Measurements from ENCODE around the gene GALK2. TPM values are rescaled to one million over a fixed set of nuclear protein-coding genes. Genes with fewer than 3 reads are reported as not detected.

The GALK2 gene
- total RNA-seq, 4 donors from 2014 or later, result 34.5 to 56.6 (median 47.4) TPM

DNA sequence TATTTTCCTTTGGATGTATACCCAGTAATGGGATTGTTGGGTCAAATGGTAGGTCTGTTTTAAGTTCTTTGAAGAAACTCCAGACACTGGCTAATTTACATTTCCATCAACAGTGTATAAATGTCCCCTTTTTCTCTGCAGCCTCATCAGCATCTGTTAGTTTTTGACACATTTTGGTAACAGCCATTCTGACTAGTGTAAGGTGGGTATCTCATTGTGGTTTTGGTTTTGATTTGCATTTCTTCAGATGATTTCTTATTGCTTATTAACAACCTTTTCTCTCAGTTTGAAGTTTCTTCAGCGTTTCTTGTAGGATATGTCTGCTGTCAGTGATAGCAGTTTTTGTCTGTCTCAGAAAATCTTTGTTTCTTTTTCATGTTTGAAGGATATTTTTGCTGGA, 15.4 kb downstream of the GALK2 start:
- Histone ChIP-seq H3K4me3 (no peak overlapping the region), H3K27ac (no peak overlapping the region), H3K36me3 (peaks cover 0 to 6% (median 0%) of the 10 kb centered on the region in 3 donors), H3K27me3 (no peaks in the 10 kb centered on the region), H3K4me1 (peaks cover 0 to 10% (median 2%) of the 10 kb centered on the region in 4 donors), H3K9me3 (peaks cover 0 to 2% (median 0%) of the 10 kb centered on the region in 4 donors)
- 94 to 100% methylated on average over 1 of the region's 1 CpG for WGBS, 2 donors
- no peak for DNase-seq (ENCODE audit: low spot score in 2 of 2)
- TF ChIP-seq EP300 (IDR thresholded peaks at IDR 0.05), result no peak
- TF ChIP-seq, protein P1, sequence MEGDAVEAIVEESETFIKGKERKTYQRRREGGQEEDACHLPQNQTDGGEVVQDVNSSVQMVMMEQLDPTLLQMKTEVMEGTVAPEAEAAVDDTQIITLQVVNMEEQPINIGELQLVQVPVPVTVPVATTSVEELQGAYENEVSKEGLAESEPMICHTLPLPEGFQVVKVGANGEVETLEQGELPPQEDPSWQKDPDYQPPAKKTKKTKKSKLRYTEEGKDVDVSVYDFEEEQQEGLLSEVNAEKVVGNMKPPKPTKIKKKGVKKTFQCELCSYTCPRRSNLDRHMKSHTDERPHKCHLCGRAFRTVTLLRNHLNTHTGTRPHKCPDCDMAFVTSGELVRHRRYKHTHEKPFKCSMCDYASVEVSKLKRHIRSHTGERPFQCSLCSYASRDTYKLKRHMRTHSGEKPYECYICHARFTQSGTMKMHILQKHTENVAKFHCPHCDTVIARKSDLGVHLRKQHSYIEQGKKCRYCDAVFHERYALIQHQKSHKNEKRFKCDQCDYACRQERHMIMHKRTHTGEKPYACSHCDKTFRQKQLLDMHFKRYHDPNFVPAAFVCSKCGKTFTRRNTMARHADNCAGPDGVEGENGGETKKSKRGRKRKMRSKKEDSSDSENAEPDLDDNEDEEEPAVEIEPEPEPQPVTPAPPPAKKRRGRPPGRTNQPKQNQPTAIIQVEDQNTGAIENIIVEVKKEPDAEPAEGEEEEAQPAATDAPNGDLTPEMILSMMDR (IDR thresholded peaks at IDR 0.05), result no peak
- no peak for TF ChIP-seq POLR2A (IDR thresholded peaks at IDR 0.05)

DNA sequence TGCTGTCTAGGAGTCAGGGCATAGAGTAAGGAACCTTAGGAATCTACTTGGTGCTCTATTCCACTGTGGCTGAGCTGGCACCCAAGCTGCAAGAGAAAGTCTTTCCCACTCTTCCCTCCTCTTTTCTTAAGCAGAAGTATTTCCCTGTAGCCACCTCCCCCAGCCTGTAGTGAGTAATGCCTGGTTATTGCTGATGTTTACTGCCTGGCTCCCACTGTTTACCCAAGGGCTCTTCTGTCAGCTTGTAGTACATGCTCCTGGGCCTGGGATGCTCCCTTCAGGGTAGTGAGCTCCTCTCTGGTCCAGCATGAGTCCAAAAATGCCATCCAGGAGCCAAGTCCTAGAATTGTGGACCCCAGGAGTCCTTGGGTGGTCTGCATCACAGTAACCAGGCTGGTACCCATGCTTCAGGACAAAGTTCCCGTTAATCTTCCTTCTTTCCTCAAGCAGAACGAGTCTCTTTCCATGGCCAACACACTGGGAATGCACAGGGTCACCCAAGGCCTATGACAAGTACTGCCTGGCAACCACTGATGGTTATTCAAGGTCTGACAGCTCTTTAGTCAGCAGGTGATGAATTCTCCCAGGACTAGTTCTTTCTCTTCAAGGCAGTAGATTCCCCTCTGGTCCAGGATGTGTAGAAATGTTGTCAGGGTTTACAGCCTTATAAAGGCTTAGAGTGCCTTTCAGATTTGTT, 17.6 kb downstream of the GALK2 start:
- TF ChIP-seq, protein P1 (IDR thresholded peaks at IDR 0.05), result no peak
- TF ChIP-seq POLR2A (IDR thresholded peaks at IDR 0.05) (no peak), EP300 (IDR thresholded peaks at IDR 0.05) (no peak)
- DNase-seq (ENCODE audit: low spot score in 2 of 2), result no peak
- Histone ChIP-seq H3K4me1 (peaks cover 0 to 4% (median 1%) of the 10 kb centered on the region in 4 donors), H3K27me3 (no peaks in the 10 kb centered on the region), H3K27ac (peak overlapping the region in 1 of 4 donors; percentile 32), H3K36me3 (peaks cover 0 to 6% (median 0%) of the 10 kb centered on the region in 3 donors), H3K9me3 (peaks cover 0 to 2% (median 0%) of the 10 kb centered on the region in 4 donors), H3K4me3 (no peak overlapping the region)
- 91 to 100% methylated on average over 2 of the region's 2 CpGs for WGBS, 2 donors

DNA sequence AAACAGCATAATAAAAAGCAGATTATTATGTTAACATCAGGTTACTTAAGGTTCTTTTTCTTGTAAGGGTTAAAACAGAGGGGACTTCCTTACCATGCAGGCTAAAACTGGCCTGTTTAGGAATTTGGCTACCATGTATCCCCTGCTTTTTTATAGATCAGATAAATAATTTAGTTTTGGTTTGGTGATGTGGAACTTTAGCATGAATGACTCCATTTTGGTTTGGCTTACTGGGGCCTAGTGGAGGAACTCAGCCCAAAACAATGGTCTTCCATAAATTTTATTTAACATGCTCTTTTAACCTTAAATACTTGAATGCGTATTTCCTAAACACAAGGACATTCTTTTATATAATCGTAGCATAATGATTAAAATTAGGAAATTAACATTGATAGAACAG, 18.9 kb downstream of the GALK2 start:
- Histone ChIP-seq H3K9me3 (peaks cover 0 to 2% (median 0%) of the 10 kb centered on the region in 4 donors), H3K27me3 (no peaks in the 10 kb centered on the region), H3K4me1 (peaks cover 0 to 4% (median 0%) of the 10 kb centered on the region in 4 donors), H3K36me3 (peaks cover 0 to 6% (median 0%) of the 10 kb centered on the region in 3 donors), H3K4me3 (no peak overlapping the region), H3K27ac (no peak overlapping the region)
- WGBS, 2 donors, result 80 to 81% methylated on average over 2 of the region's 2 CpGs
- TF ChIP-seq, protein P1 (IDR thresholded peaks at IDR 0.05), result no peak
- TF ChIP-seq EP300 (IDR thresholded peaks at IDR 0.05) (no peak), POLR2A (IDR thresholded peaks at IDR 0.05) (no peak)
- no peak for DNase-seq (ENCODE audit: low spot score in 2 of 2)

DNA sequence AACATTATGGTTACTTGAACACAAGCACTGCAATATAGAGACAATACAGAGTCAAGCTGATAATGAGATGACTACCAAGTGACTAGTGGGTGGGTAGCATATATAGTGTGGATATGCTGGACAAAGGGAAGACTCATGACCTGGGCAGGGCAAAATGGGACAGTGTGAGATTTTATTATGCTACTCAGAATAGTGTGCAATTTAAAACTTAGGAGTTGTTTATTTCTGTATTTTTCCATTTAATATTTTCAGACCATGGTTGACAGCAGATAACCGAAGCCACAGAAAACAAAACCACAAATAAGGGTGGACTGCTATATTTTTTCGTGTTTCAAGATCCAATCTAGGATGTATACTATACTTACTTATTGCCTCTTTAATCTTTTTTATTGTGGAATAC, 19.6 kb downstream of the GALK2 start:
- no peak overlapping the region for H3K27ac ChIP-seq
- H3K9me3 ChIP-seq, result peaks cover 0 to 2% (median 0%) of the 10 kb centered on the region in 4 donors
- no peaks in the 10 kb centered on the region for H3K27me3 ChIP-seq
- 89 to 93% methylated on average over 2 of the region's 2 CpGs for WGBS, 2 donors
- TF ChIP-seq, protein P1 (IDR thresholded peaks at IDR 0.05), result no peak
- TF ChIP-seq POLR2A (IDR thresholded peaks at IDR 0.05), result no peak
- TF ChIP-seq EP300 (IDR thresholded peaks at IDR 0.05), result no peak
- no peak for DNase-seq (ENCODE audit: low spot score in 2 of 2)
- H3K4me3 ChIP-seq, result no peak overlapping the region
- H3K4me1 ChIP-seq, result peaks cover 0 to 4% (median 0%) of the 10 kb centered on the region in 4 donors
- peaks cover 0 to 6% (median 0%) of the 10 kb centered on the region in 3 donors for H3K36me3 ChIP-seq

DNA sequence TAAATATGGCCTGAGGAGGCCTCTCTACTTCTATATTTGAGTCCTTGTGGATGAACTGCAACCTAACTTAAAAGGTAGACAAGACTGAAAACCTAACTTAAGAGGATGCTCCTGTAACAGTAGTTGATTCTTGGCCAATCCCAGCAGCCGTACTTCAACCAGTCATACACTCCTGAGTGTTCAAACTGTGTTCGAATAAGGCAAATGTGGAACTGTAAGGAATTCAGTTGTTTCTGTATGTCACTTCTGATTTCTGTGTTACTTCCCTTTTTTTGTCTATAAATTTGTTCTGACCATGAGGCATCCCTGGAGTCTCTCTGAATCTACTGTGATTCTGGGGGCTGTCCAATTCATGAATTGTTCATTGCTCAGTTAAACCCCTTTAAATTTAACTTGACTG, 20.5 kb downstream of the GALK2 start:
- Histone ChIP-seq H3K4me1 (peaks cover 0 to 4% (median 0%) of the 10 kb centered on the region in 4 donors), H3K27me3 (no peaks in the 10 kb centered on the region), H3K9me3 (no peaks in the 10 kb centered on the region), H3K4me3 (no peak overlapping the region), H3K27ac (no peak overlapping the region), H3K36me3 (peaks cover 0 to under 1% (median 0%) of the 10 kb centered on the region in 3 donors)
- no peak for DNase-seq (ENCODE audit: low spot score in 2 of 2)
- TF ChIP-seq POLR2A (IDR thresholded peaks at IDR 0.05) (no peak), EP300 (IDR thresholded peaks at IDR 0.05) (no peak)
- TF ChIP-seq, protein P1 (IDR thresholded peaks at IDR 0.05), result no peak
- WGBS, 2 donors, result 75 to 82% methylated on average over 2 of the region's 2 CpGs

All from tibial nerve (tissue), 4 donors.